ENCODE measurements around the gene KCNJ6.
A peak's percentile ranks its signal among the peaks of the same experiment; 100 is the strongest.

The KCNJ6 gene

GRCh38 chr21:37568916-37569315, 347.3 kb downstream of the KCNJ6 start:
- DNase-seq = no peak

DNA sequence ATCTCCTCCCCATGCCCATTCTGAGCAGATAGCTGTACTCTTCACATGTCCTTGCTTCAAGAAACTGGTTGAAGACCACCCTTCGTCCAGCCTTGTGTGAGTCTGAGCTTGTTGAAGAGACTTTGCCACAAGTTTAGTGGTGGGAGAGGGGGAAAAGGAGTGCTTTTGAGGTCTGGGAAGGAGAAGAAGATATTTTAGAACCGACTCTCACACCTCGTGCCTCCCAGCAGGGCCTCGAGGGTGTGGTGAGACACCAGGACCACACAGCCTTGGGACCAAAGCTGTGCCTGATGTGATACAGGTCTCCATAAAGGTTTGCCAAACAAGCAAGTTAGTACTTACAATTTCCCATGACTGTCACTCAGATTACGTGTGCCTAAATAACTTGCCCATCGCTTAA, 347.8 kb downstream of the KCNJ6 start:
- DNase-seq = no peak

DNA sequence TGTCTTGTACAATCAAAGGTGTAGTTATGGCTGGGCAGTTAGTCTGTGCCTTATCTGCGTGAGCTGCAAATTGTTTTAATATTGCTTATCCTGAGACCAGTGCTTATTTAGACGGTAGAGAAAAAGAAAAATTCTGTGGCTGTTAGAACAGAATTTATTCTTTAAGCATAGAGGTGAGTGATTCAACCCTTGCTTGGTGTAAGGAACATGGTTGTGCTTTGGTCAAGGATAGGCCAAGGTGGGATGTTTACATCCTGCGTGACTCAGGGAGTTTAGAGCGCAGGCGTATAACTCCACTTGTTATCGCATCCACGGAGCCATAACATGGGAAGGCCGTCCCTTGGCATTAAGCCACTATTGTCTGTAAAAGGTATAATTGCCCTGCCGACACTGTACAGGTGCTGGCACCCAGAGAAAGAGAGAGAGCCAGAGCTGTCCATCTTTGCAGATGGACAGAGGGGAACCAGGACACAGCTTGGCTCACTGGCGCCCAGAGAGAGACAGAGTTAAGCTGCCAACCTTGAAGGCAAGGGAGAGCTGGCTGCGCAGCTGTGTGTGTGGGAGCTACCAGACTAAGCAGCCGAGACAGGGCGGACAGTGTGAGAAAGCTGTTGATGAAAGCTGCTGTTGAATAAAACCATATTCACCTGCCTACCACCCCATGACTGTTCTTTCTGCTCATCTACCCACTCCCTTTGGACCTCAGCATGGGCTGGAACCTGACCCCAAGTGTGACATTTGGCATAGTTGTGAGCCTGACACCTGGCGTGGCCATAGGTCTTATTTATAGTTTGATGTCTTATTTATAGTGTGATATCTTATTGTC, 349.3 kb downstream of the KCNJ6 start:
- peak in 1 of 51 donors; percentile 46 for DNase-seq

- DNase-seq = no peak
These were observed 350.6 kb downstream of the KCNJ6 start for GRCh38 chr21:37565530-37566223.

- DNase-seq = peak in 2 of 51 donors; percentile 37 to 54
These were observed 351.2 kb downstream of the KCNJ6 start for GRCh38 chr21:37564924-37565529.

DNA sequence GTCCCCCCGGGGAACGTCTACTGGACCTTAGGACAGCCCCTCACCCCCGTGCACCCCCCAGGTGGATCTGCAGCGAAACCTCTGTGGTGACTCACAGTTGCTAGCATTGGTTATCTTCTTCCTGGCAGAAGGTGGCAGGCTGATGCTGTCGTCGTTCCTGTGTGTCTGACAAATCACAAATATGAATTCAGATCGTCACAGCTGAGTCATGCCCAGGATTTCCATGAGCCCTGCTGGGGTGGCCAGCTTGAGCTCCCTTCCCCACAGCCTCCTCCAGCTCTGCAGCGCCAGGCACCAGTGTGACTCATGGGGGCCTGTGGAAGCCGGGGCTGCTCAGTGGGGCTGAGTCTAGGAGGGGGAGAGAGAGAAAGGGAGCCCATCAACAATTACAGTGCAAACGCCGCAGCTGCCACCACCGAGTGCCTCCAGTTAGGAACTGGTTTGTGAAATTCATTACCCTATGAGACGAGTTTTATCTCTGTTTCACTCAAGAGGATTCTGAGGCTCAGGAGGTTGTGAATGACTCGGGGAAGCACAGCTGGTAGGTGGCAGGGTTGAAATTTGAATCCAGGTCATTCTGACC, 351.8 kb downstream of the KCNJ6 start:
- DNase-seq = peak in 44 of 51 donors; percentile 25 to 93 (median 62)

GRCh38 chr21:37563641-37564340, 352.5 kb downstream of the KCNJ6 start:
- peak; percentile 19 to 97 (median 88) for DNase-seq

GRCh38 chr21:37562920-37563640, 353.2 kb downstream of the KCNJ6 start:
- DNase-seq = peak in 6 of 51 donors; percentile 18 to 52 (median 46)

DNA sequence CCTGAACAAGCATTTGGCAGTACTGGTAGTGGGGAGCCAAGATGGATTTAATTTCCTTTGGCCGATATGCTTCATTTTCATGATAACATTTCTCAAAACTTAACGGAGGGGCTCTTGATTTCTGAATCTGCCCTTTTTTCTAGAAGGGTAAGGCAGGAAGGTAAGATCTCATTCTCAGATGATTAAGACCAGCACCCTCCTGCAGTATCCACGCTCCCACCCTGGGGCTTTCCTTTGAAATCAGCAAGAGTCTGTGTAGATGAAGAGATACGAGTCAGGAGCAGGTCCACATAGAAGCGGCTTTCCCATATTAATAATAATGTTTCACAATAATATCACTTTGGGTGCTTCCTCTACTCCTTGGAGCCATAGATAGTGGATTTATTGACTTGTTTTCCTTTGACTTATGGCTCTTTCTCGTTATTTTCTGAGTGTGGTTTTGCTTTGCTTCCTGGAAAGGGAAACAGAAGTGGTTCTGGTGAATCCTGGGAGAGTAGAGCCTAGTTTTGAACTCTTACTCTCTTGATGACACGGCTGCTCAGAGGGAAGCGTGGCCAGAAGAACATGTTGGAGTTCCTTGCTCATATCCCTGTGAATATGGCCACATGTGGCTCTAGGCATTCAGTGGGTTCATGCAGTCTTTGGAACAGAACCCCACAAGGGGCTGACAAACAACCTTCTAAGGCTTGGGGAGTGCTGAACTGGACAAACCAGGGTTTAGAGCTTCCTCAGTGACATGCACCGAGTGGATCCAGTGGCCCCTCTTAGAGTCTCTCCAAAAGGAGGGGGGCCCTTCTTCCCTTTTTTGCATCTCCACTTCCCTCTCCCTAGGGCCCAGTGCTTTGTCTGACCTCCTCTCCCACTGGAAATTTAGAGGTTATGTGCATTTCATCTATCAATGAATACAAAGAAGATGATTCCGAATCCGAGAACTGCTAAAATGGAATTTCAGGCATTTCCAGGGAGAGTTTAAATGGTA, 354.0 kb downstream of the KCNJ6 start:
- no peak for DNase-seq

DNA sequence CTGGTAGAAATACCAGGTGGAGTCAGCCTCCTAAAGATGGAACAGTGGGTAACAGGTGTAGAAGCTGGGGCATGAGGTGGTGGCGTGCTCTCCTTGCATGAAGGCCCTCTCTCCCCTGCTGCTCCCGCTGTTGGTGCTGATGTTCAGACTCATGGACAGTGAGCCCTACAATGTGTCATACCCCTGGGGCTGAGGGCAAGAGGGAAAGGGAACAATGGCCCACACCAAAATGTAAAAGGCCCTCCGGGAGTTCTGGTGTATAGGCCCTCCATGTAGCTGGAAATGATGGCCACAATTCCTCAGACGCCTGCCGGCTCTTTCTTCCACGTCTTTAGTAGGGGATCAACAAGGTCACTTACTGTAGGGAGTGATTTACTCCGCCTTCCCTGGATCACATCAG, 354.8 kb downstream of the KCNJ6 start:
- no peak for DNase-seq

DNA sequence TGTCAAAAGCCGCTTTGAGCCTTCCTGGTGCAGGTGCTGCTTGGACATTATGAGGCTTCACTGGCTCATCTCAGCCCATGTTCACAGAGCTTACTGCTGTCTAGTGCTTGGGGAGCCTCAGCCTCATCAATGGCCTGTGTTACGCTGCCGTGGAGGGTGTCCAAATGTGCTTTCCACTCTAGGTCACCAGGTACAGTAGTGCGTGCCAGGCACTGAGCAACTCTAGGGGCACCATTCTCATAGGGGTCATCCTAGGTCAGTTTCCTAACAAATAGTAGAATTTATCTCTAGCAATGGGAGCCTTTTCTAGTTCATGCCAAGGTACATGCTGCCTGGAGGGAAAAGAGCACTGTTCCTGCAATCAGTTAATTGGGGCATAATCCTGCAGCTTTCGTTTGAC, 355.9 kb downstream of the KCNJ6 start:
- DNase-seq = no peak

DNA sequence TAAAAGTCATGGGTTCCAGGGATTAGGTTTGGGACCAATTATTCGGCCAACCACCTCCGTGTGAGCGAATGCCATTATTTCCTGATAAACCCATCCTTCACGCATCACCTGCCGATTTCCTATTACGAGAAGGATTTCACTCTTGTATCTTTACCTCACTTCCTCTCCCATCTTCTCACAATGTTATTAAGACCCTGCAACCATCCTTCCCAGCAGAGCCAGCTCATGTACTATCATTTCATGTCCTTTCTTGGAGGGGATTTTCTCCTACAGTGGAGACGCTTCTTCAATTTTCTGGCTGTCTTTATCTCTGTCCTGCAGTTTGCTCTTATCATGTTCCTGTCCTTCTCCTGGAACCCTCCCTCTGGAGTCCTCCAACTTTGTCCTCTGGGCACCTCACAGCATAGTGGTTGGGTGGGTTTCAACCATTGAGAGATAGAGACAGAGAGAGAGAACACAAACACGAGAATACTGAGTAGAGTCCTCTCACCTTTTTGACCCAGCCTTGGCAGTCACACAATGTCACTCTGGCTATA, 357.5 kb downstream of the KCNJ6 start:
- no peak for DNase-seq
